HEK293T (cell line): Measurements from ENCODE around the gene FDCSP.

ENCODE experiments used
- FOXM1 ChIP-seq: fragments of 450-650 bp; IDR thresholded peaks from 2 replicates; pipeline ENCODE4 v1.6.1; 2017; ENCODE audit warnings: mild to moderate bottlenecking, borderline replicate concordance
- HDGF ChIP-seq: fragments of 450-650 bp; IDR thresholded peaks from 2 replicates; pipeline ENCODE4 v1.6.1; 2017; ENCODE audit warnings: antibody characterized with exemption, borderline replicate concordance
- L3MBTL2 ChIP-seq: fragments of 450-650 bp; conservative IDR thresholded peaks from 2 replicates; pipeline ENCODE4 v1.6.1; 2016; ENCODE audit warnings: mild to moderate bottlenecking
- PKNOX1 ChIP-seq: fragments of 450-650 bp; IDR thresholded peaks from 2 replicates; pipeline ENCODE4 v1.6.1; 2016
- SP1 ChIP-seq: fragments of 450-650 bp; IDR thresholded peaks from 2 replicates; pipeline ENCODE4 v1.6.1; 2017
- SUZ12 ChIP-seq: fragments of 450-650 bp; IDR thresholded peaks from 2 replicates; pipeline ENCODE4 v1.6.1; 2016; ENCODE audit warnings: mild to moderate bottlenecking

GRCh38 chr4:70236125-70236524, 10.2 kb downstream of the FDCSP start:
- TF ChIP-seq SP1, result no peak
- TF ChIP-seq HDGF, result no peak
- no peak for TF ChIP-seq FOXM1
- no peak for TF ChIP-seq SUZ12
- no peak for TF ChIP-seq L3MBTL2
- TF ChIP-seq PKNOX1, result no peak
